PC-3 (cell line): ENCODE data around the gene ESF1. TPM values are rescaled to one million over a fixed set of nuclear protein-coding genes. Genes with fewer than 3 reads are reported as not detected.

ENCODE experiments used
- ATAC-seq: fragments of 200-7000 bp; cut with Tn5 transposase; 2 replicates; pipeline ENCODE4 v1.9.1; 2020; ENCODE audit warnings: mild to moderate bottlenecking, moderate library complexity
- BruUV-seq: library from RNA; stranded (reverse); fragments of 400-500 nt; replicated peaks from 2 replicates; lab custom pipeline; 2021; lab: Mats Ljungman, UMichigan
- CTCF ChIA-PET: fragments of 300-600 bp; sonication (Branson Sonifier 250); formaldehyde crosslinking; loops from one replicate; lab custom pipeline; 2022; ENCODE audit warnings: antibody characterized with exemption; lab: Charles Lee
- POLR2A ChIA-PET: fragments of 300-600 bp; sonication (Branson Sonifier 250); formaldehyde crosslinking; loops from one replicate; lab custom pipeline; 2022; ENCODE audit warnings: antibody characterized with exemption; ENCODE audit not compliant: unreplicated experiment; lab: Charles Lee
- DNase-seq: peaks from one replicate; pipeline ENCODE4 v3.0.0-alpha.2; 2015
- H2AFZ ChIP-seq: fragments of 300-600 bp; sonication (generic); 2 replicates; pipeline ENCODE4 v1.6.0; 2016; ENCODE audit warnings: antibody characterized with exemption, low read length
- H3F3A ChIP-seq: fragments of 300-600 bp; sonication (generic); one replicate; pipeline ENCODE4 v1.6.0; 2017; ENCODE audit warnings: antibody characterized with exemption, low read length, control low read depth, mild to moderate bottlenecking; ENCODE audit not compliant: unreplicated experiment
- H3K27ac ChIP-seq: fragments of 300-600 bp; sonication (generic); 2 replicates; pipeline ENCODE4 v1.5.1; 2016; ENCODE audit warnings: mild to moderate bottlenecking, low read length
- H3K27me3 ChIP-seq: fragments of 300-600 bp; sonication (generic); 2 replicates; pipeline ENCODE4 v1.6.1; 2016; ENCODE audit warnings: low read length, mixed read lengths
- H3K36me3 ChIP-seq: fragments of 300-600 bp; sonication (generic); 2 replicates; pipeline ENCODE4 v1.6.1; 2016; ENCODE audit warnings: low read depth, mixed run types, low read length, mixed read lengths
- H3K4me1 ChIP-seq: fragments of 300-600 bp; sonication (generic); 2 replicates; pipeline ENCODE4 v1.5.1; 2016; ENCODE audit warnings: low read length; ENCODE audit not compliant: insufficient read depth
- H3K4me2 ChIP-seq: fragments of 300-600 bp; sonication (generic); 2 replicates; pipeline ENCODE4 v1.6.0; 2016; ENCODE audit warnings: low read length
- H3K4me3 ChIP-seq: fragments of 300-600 bp; sonication (generic); 2 replicates; pipeline ENCODE4 v1.5.1; 2016; ENCODE audit warnings: mild to moderate bottlenecking, low read length, mixed read lengths
- H3K79me2 ChIP-seq: fragments of 300-600 bp; sonication (generic); 2 replicates; pipeline ENCODE4 v1.6.1; 2017; ENCODE audit warnings: low read length, mixed read lengths
- H3K9ac ChIP-seq: fragments of 300-600 bp; sonication (generic); 2 replicates; pipeline ENCODE4 v1.6.0; 2016; ENCODE audit warnings: mild to moderate bottlenecking, low read length
- H3K9me2 ChIP-seq: fragments of 300-600 bp; sonication (generic); replicated peaks from 2 replicates; pipeline ENCODE4 v1.6.1; 2016; ENCODE audit warnings: mixed run types, low read length, mixed read lengths
- H3K9me3 ChIP-seq: fragments of 300-600 bp; sonication (generic); 2 replicates; pipeline ENCODE4 v1.6.1; 2016; ENCODE audit warnings: low read length, mixed read lengths
- H4K20me1 ChIP-seq: fragments of 300-600 bp; sonication (generic); 2 replicates; pipeline ENCODE4 v1.6.1; 2016; ENCODE audit warnings: low read length, mixed read lengths
- EZH2 ChIP-seq: fragments of 300-600 bp; sonication (generic); IDR thresholded peaks from one replicate; pipeline ENCODE4 v1.6.1; 2017; ENCODE audit warnings: antibody characterized with exemption, mild to moderate bottlenecking, low read length; ENCODE audit not compliant: unreplicated experiment
- EZH2phosphoT487 ChIP-seq: fragments of 300-600 bp; sonication (generic); IDR thresholded peaks from 2 replicates; pipeline ENCODE4 v1.6.1; 2018; ENCODE audit warnings: mild to moderate bottlenecking, antibody characterized with exemption, low read length, borderline replicate concordance
- intact Hi-C: fragments of 100-400 bp; cut with micrococcal nuclease; formaldehyde crosslinking; loops from 2 replicates; pipeline ENCODE4 v1.9.0; 2023
- total RNA-seq: library from RNA; depleted of rRNA; stranded (reverse); fragments of >200 nt; gene quantifications from 2 replicates; pipeline ENCODE4 v1.2.3, GENCODE V29; 2014
- TF ChIP-seq, protein P1 (sequence below): fragments of 300-600 bp; sonication (generic); conservative IDR thresholded peaks from 2 replicates; pipeline ENCODE4 v1.5.1; 2017; ENCODE audit warnings: antibody characterized with exemption, low read depth, mild to moderate bottlenecking, low read length

ESF1 gene
- total RNA-seq, 1 experiment from 2014 or later: 13.7 TPM

DNA sequence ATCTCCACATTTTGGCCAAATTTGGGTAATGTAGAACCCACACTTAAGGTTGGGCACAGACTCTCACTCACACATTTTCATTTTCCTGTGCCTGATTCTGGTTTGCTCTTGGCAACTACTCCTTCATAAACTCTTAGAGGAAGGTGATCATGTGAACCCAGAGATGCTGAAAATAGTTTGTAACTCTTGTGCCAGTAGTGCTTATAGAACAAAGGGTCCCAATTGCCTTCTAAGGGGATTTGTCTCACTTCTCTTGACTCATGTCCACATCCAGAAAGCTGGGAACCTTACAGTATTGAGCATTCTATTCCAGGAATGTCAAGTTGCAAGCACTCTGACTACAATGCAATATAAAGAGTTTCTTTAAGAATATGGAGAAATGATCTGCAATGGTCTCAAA lies 84.0 kb downstream of the ESF1 start:
- no peaks in the 10 kb centered on the region for H3K9me3 ChIP-seq
- no peaks in the 10 kb centered on the region for H3F3A ChIP-seq
- H3K79me2 ChIP-seq: no peaks in the 10 kb centered on the region
- H3K4me3 ChIP-seq: no peak overlapping the region
- ChIA-PET POLR2A (no interaction called here), CTCF (no interaction called here)
- DNase-seq (no peak), ATAC-seq (no peak)
- H4K20me1 ChIP-seq: no peaks in the 10 kb centered on the region
- intact Hi-C loops: no loop called here
- no peak overlapping the region for H3K9ac ChIP-seq
- BruUV-seq: no TSS peak
- H3K9me2 ChIP-seq: no peaks in the 10 kb centered on the region
- H3K4me2 ChIP-seq: no peak overlapping the region
- no peak for TF ChIP-seq EZH2
- TF ChIP-seq EZH2phosphoT487: no peak
- TF ChIP-seq, protein P1, sequence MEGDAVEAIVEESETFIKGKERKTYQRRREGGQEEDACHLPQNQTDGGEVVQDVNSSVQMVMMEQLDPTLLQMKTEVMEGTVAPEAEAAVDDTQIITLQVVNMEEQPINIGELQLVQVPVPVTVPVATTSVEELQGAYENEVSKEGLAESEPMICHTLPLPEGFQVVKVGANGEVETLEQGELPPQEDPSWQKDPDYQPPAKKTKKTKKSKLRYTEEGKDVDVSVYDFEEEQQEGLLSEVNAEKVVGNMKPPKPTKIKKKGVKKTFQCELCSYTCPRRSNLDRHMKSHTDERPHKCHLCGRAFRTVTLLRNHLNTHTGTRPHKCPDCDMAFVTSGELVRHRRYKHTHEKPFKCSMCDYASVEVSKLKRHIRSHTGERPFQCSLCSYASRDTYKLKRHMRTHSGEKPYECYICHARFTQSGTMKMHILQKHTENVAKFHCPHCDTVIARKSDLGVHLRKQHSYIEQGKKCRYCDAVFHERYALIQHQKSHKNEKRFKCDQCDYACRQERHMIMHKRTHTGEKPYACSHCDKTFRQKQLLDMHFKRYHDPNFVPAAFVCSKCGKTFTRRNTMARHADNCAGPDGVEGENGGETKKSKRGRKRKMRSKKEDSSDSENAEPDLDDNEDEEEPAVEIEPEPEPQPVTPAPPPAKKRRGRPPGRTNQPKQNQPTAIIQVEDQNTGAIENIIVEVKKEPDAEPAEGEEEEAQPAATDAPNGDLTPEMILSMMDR: no peak
- no peaks in the 10 kb centered on the region for H3K4me1 ChIP-seq
- no peak overlapping the region for H2AFZ ChIP-seq
- no peaks in the 10 kb centered on the region for H3K36me3 ChIP-seq
- H3K27me3 ChIP-seq: no peaks in the 10 kb centered on the region; the same call in 1 of the 2 replicates
- H3K27ac ChIP-seq: no peak overlapping the region

- ATAC-seq (no peak), DNase-seq (no peak)
- Histone ChIP-seq H3K27me3 (peaks cover 17% of the 10 kb centered on the region; the same call in 1 of the 2 replicates), H3K9me3 (no peaks in the 10 kb centered on the region), H3K4me1 (no peaks in the 10 kb centered on the region), H2AFZ (no peak overlapping the region), H3K36me3 (no peaks in the 10 kb centered on the region), H3K4me2 (no peak overlapping the region), H4K20me1 (no peaks in the 10 kb centered on the region), H3F3A (no peaks in the 10 kb centered on the region), H3K9ac (no peak overlapping the region), H3K27ac (no peak overlapping the region), H3K4me3 (no peak overlapping the region), H3K9me2 (no peaks in the 10 kb centered on the region), H3K79me2 (no peaks in the 10 kb centered on the region)
- no TSS peak for BruUV-seq
- intact Hi-C loops: no loop called here
- no peak for TF ChIP-seq EZH2
- TF ChIP-seq, protein P1: no peak
- no peak for TF ChIP-seq EZH2phosphoT487
- CTCF ChIA-PET: no interaction called here
- POLR2A ChIA-PET: no interaction called here
Measured at GRCh38 chr20:13694420-13695150, 90.1 kb downstream of the ESF1 start.
